H9 (cell line): Measurements from ENCODE around the gene INSYN2B. TPM values are rescaled to one million over a fixed set of nuclear protein-coding genes. Genes with fewer than 3 reads are reported as not detected.

Experiments
- DNase-seq: peaks from one replicate; pipeline ENCODE4 v3.0.0-alpha.2; 2017
- H2AFZ ChIP-seq: one replicate; pipeline ENCODE4 v1.6.1; 2013; ENCODE audit warnings: mild to moderate bottlenecking, low read length, control low read depth, moderate library complexity
- H2AK5ac ChIP-seq: 2 replicates; pipeline ENCODE4 v1.6.1; 2013; ENCODE audit warnings: low read length, control low read depth, mixed read lengths; ENCODE audit not compliant: insufficient read length
- H2BK120ac ChIP-seq: one replicate; pipeline ENCODE4 v1.6.1; 2013; ENCODE audit warnings: low read depth, mild to moderate bottlenecking, low read length, control low read depth, inconsistent platforms; ENCODE audit not compliant: poor library complexity, severe bottlenecking
- H2BK12ac ChIP-seq: 2 replicates; pipeline ENCODE4 v1.6.1; 2013; ENCODE audit warnings: low read length, control low read depth, mixed read lengths, low read depth; ENCODE audit not compliant: insufficient read length
- H2BK15ac ChIP-seq: 2 replicates; pipeline ENCODE4 v1.6.1; 2013; ENCODE audit warnings: low read depth, low read length, control low read depth
- H2BK20ac ChIP-seq: one replicate; pipeline ENCODE4 v1.6.1; 2013; ENCODE audit warnings: low read depth, mild to moderate bottlenecking, low read length, control low read depth, inconsistent platforms; ENCODE audit not compliant: poor library complexity, severe bottlenecking
- H2BK5ac ChIP-seq: 2 replicates; pipeline ENCODE4 v1.6.1; 2013; ENCODE audit warnings: low read length, control low read depth, mixed read lengths; ENCODE audit not compliant: insufficient read length
- H3K14ac ChIP-seq: 2 replicates; pipeline ENCODE4 v1.6.1; 2013; ENCODE audit warnings: low read length, control low read depth; ENCODE audit not compliant: insufficient read depth
- H3K18ac ChIP-seq: 2 replicates; pipeline ENCODE4 v1.6.1; 2013; ENCODE audit warnings: low read depth, mild to moderate bottlenecking, mixed read lengths, low read length, control low read depth; ENCODE audit not compliant: insufficient read length
- H3K23ac ChIP-seq: 2 replicates; pipeline ENCODE4 v1.6.1; 2013; ENCODE audit warnings: low read length, control low read depth, mixed read lengths, low read depth; ENCODE audit not compliant: insufficient read length
- H3K23me2 ChIP-seq: 2 replicates; pipeline ENCODE4 v1.6.1; 2013; ENCODE audit warnings: low read depth, mild to moderate bottlenecking, mixed read lengths, low read length, control low read depth; ENCODE audit not compliant: insufficient read length, poor library complexity, severe bottlenecking
- H3K27ac ChIP-seq: 2 replicates; pipeline ENCODE4 v1.5.1; 2013; ENCODE audit warnings: low read length, control low read depth, mixed read lengths, low read depth; ENCODE audit not compliant: insufficient read length
- H3K27me3 ChIP-seq: 2 replicates; pipeline ENCODE4 v1.6.1; 2013; ENCODE audit warnings: low read length, control low read depth, inconsistent platforms; ENCODE audit not compliant: insufficient read depth
- H3K4ac ChIP-seq: 2 replicates; pipeline ENCODE4 v1.6.1; 2013; ENCODE audit warnings: low read depth, mild to moderate bottlenecking, control low read depth, inconsistent platforms, low read length, moderate library complexity
- H3K4me1 ChIP-seq: 2 replicates; pipeline ENCODE4 v1.6.1; 2013; ENCODE audit warnings: low read length, control low read depth, inconsistent platforms; ENCODE audit not compliant: insufficient read depth
- H3K4me2 ChIP-seq: 2 replicates; pipeline ENCODE4 v1.6.1; 2013; ENCODE audit warnings: low read length, control low read depth, mixed read lengths; ENCODE audit not compliant: insufficient read length, insufficient read depth
- H3K56ac ChIP-seq: 2 replicates; pipeline ENCODE4 v1.6.1; 2013; ENCODE audit warnings: low read depth, mild to moderate bottlenecking, mixed read lengths, low read length, control low read depth; ENCODE audit not compliant: insufficient read length
- H3K79me1 ChIP-seq: 2 replicates; pipeline ENCODE4 v1.6.1; 2013; ENCODE audit warnings: low read depth, mild to moderate bottlenecking, moderate library complexity, low read length, control low read depth, inconsistent platforms; ENCODE audit not compliant: insufficient read depth, poor library complexity, severe bottlenecking
- H3K79me2 ChIP-seq: 2 replicates; pipeline ENCODE4 v1.6.1; 2013; ENCODE audit warnings: low read length, control low read depth, inconsistent platforms; ENCODE audit not compliant: insufficient read depth
- H3K9ac ChIP-seq: 2 replicates; pipeline ENCODE4 v1.6.1; 2013; ENCODE audit warnings: low read length, control low read depth, mixed read lengths; ENCODE audit not compliant: insufficient read length; ENCODE audit errors: extremely low read depth
- H3K9me3 ChIP-seq: one replicate; pipeline ENCODE4 v1.6.1; 2013; ENCODE audit warnings: low read depth, low read length, inconsistent platforms; ENCODE audit not compliant: control insufficient read depth
- H3T11ph ChIP-seq: one replicate; pipeline ENCODE4 v1.6.1; 2013; ENCODE audit warnings: mild to moderate bottlenecking, low read length, control low read depth, inconsistent platforms
- H4K20me1 ChIP-seq: one replicate; pipeline ENCODE4 v1.6.1; 2013; ENCODE audit not compliant: control insufficient read depth, insufficient read length, insufficient read depth
- H4K5ac ChIP-seq: 2 replicates; pipeline ENCODE4 v1.6.1; 2013; ENCODE audit warnings: low read depth, mild to moderate bottlenecking, mixed read lengths, low read length, control low read depth; ENCODE audit not compliant: insufficient read length
- H4K8ac ChIP-seq: replicated peaks from 2 replicates; pipeline ENCODE4 v1.6.1; 2013; ENCODE audit warnings: low read length, control low read depth, mixed read lengths, low read depth; ENCODE audit not compliant: insufficient read length
- H4K91ac ChIP-seq: 2 replicates; pipeline ENCODE4 v1.6.1; 2013; ENCODE audit warnings: low read depth, mild to moderate bottlenecking, moderate library complexity, mixed read lengths, low read length, control low read depth; ENCODE audit not compliant: insufficient read length
- H3K27ac Mint-ChIP-seq, 3 experiments: 2 replicates in 2 of 3; 3 replicates in 1 of 3; pipeline ENCODE4 v1.8.0; 2020 to 2021; ENCODE audit warnings: mixed read lengths in 3 of 3, mild to moderate bottlenecking in 1 of 3, moderate library complexity in 1 of 3
- H3K27me3 Mint-ChIP-seq: 2 replicates; pipeline ENCODE4 v1.8.0; 2021; ENCODE audit warnings: low read depth, mild to moderate bottlenecking, moderate library complexity, mixed read lengths
- H3K36me3 Mint-ChIP-seq, 3 experiments: 2 replicates in 2 of 3; 3 replicates in 1 of 3; pipeline ENCODE4 v1.8.0; 2020 to 2021; ENCODE audit warnings: low read depth in 3 of 3, mixed read lengths in 3 of 3; ENCODE audit not compliant: insufficient read depth in 1 of 3
- H3K4me1 Mint-ChIP-seq, 2 experiments: 2 replicates each; pipeline ENCODE4 v1.8.0; 2020; ENCODE audit warnings: mixed read lengths in 2 of 2
- H3K4me3 Mint-ChIP-seq, 2 experiments: 2 replicates in 1 of 2; 3 replicates in 1 of 2; pipeline ENCODE4 v1.8.0; 2020 to 2021; ENCODE audit warnings: mild to moderate bottlenecking in 2 of 2, mixed read lengths in 2 of 2, moderate library complexity in 1 of 2
- H3K9me3 Mint-ChIP-seq, 2 experiments: 2 replicates in 1 of 2; 3 replicates in 1 of 2; pipeline ENCODE4 v1.8.0; 2020; ENCODE audit warnings: mild to moderate bottlenecking in 2 of 2, mixed read lengths in 2 of 2, moderate library complexity in 1 of 2
- WGBS: extraction: QIAGEN DNeasy Blood & Tissue Kit; methylation state at CpG from one replicate; pipeline ENCODE4 v1.1.7; 2013; ENCODE audit warnings: missing lambda C conversion rate, low lambda C conversion rate, mixed read lengths; ENCODE audit not compliant: insufficient read length; ENCODE audit errors: extremely low coverage; 5-methylcytosine and 5-hydroxymethylcytosine counted together
- total RNA-seq: library from RNA; stranded (reverse); gene quantifications from 2 replicates; pipeline ENCODE4 v1.2.1, GENCODE V29; 2021
- TF ChIP-seq, protein P1 (sequence below): fragments of 200-600 bp; sonication (generic); conservative IDR thresholded peaks from 3 replicates; pipeline ENCODE4 v1.8.0; 2021; ENCODE audit warnings: antibody characterized with exemption, mild to moderate bottlenecking

The INSYN2B gene
- total RNA-seq, 1 experiment from 2014 or later, result not detected

DNA sequence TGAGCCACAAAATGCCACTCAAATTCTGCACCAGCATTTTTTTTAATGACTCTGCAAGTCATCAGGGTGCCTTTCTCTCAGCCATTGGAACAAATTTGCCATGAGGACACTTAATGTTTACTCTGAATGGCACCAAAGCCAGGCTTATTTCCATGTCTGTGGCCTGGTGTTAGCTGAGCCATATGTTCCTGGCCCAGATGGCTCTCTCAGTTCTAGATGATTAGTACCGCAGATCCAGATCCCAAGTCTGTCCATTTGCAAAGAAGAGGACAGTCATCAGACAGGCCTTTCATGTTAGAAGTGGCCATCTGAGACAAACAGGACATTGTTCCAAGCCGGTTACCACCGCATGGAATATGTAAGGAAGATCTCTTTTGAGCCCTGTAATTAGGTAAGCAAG lies 70.3 kb downstream of the INSYN2B start:
- Histone ChIP-seq H3K23ac (no peak overlapping the region), H3K23me2 (no peaks in the 10 kb centered on the region), H3K18ac (no peak overlapping the region), H4K8ac (no peak overlapping the region), H2BK12ac (no peak overlapping the region), H2BK5ac (no peak overlapping the region), H3K14ac (no peak overlapping the region), H2AK5ac (no peak overlapping the region), H3K4me2 (no peak overlapping the region), H3K4me1 (no peaks in the 10 kb centered on the region), H2BK15ac (no peak overlapping the region), H4K20me1 (no peaks in the 10 kb centered on the region), H3K27me3 (no peaks in the 10 kb centered on the region), H3K79me2 (no peaks in the 10 kb centered on the region), H3K56ac (no peak overlapping the region), H3K4ac (no peak overlapping the region), H3K27ac (no peak overlapping the region), H3K9me3 (no peaks in the 10 kb centered on the region), H3K9ac (no peak overlapping the region), H3K79me1 (no peaks in the 10 kb centered on the region), H2BK20ac (no peak overlapping the region), H4K5ac (no peak overlapping the region), H2BK120ac (no peak overlapping the region), H4K91ac (no peak overlapping the region), H3T11ph (no peak overlapping the region), H2AFZ (no peak overlapping the region)
- Mint-ChIP-seq H3K4me1 (peaks cover 9 to 11% of the 10 kb centered on the region in 2 experiments), H3K27me3 (no peaks in the 10 kb centered on the region), H3K9me3 (no peaks in the 10 kb centered on the region), H3K27ac (no peak overlapping the region), H3K36me3 (no peaks in the 10 kb centered on the region), H3K4me3 (no peak overlapping the region)
- TF ChIP-seq, protein P1, sequence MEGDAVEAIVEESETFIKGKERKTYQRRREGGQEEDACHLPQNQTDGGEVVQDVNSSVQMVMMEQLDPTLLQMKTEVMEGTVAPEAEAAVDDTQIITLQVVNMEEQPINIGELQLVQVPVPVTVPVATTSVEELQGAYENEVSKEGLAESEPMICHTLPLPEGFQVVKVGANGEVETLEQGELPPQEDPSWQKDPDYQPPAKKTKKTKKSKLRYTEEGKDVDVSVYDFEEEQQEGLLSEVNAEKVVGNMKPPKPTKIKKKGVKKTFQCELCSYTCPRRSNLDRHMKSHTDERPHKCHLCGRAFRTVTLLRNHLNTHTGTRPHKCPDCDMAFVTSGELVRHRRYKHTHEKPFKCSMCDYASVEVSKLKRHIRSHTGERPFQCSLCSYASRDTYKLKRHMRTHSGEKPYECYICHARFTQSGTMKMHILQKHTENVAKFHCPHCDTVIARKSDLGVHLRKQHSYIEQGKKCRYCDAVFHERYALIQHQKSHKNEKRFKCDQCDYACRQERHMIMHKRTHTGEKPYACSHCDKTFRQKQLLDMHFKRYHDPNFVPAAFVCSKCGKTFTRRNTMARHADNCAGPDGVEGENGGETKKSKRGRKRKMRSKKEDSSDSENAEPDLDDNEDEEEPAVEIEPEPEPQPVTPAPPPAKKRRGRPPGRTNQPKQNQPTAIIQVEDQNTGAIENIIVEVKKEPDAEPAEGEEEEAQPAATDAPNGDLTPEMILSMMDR, result no peak
- no peak for DNase-seq
- WGBS, result no CpG with 5 or more reads among the region's 3 CpGs
